Activated naive CD4-positive, alpha-beta T cell treated with anti-CD3 and anti-CD28 coated beads, Interleukin-2, amount 50 U/mL, for 72 hours (primary cell): ENCODE results near the gene ESD. TPM values are rescaled to one million over a fixed set of nuclear protein-coding genes. Genes with fewer than 3 reads are reported as not detected.
"Not testable (repeated sequence)": the region's sequence is repeated elsewhere in the genome, so short reads cannot be mapped to it uniquely, and the experiment has no call there.

Experiments used
- ATAC-seq, 2 donors: fragments of 150-1000 bp; cut with Tn5 transposase; 2 replicates each; pipeline ENCODE4 v1.10.0; 2021; ENCODE audit warnings: mild to moderate bottlenecking in 2 of 2, moderate library complexity in 2 of 2
- DNase-seq, 2 donors: peaks; one replicate each; pipeline ENCODE4 v3.0.0; 2021 to 2022; ENCODE audit warnings: low spot score in 2 of 2
- H3K27ac Mint-ChIP-seq, 2 donors: one replicate each; pipeline ENCODE4 v1.8.0; 2022; ENCODE audit warnings: mild to moderate bottlenecking in 2 of 2, mixed read lengths in 2 of 2
- H3K36me3 Mint-ChIP-seq, 2 donors: one replicate each; pipeline ENCODE4 v1.8.0; 2022; ENCODE audit warnings: mixed read lengths in 2 of 2
- H3K9me3 Mint-ChIP-seq, 2 donors: one replicate each; pipeline ENCODE4 v1.8.0; 2022; ENCODE audit warnings: mixed read lengths in 2 of 2
- total RNA-seq, 2 donors: library from RNA; stranded (reverse); gene quantifications; one replicate each; pipeline ENCODE4 v1.2.3, GENCODE V29; 2022

Gene ESD
- total RNA-seq, 2 donors from 2014 or later: 113 to 137 TPM

DNA sequence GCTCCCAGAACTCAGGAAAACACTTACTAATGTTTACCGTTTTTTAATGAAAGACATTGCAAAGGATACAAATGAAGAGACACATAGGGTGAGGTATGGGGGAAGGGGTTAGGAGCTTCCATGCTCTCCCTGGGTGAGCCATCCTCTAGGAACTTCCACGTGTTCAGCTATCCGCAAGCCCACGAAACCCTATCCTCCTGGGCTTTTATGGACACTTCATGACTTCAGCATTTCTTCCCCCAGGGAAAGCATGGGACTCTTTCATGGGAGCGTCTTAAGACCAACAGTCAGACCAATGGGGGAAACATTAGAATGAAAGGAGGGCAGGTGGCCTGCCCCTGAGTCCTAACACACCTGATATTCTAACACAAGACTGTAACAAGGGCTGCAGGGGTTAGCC, 6.6 kb upstream of the ESD start:
- no peaks in the 10 kb centered on the region for H3K9me3 Mint-ChIP-seq
- H3K27ac Mint-ChIP-seq: no peak overlapping the region
- no peaks in the 10 kb centered on the region for H3K36me3 Mint-ChIP-seq
- ATAC-seq (no peak), DNase-seq (no peak)

DNA sequence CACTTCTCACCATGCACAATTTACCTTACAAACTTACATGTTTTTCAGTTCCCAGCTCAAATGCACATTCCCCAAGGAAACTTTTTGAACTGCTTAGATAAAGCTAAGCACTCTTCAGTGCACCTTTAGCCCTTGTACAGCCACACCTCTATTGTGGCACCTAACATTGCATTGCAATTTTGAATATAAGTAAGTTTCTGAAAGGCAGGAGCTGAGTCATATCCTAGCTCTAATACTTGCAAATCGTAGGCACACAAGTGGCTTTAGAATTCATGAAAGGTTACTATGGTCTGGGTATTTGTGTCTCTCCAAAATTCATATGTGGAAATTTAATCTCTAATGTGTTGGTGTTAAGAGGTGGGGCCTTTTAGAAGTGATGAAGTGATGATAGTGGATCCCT, 4.9 kb upstream of the ESD start:
- ATAC-seq: no peak
- no peak overlapping the region for H3K27ac Mint-ChIP-seq

DNA sequence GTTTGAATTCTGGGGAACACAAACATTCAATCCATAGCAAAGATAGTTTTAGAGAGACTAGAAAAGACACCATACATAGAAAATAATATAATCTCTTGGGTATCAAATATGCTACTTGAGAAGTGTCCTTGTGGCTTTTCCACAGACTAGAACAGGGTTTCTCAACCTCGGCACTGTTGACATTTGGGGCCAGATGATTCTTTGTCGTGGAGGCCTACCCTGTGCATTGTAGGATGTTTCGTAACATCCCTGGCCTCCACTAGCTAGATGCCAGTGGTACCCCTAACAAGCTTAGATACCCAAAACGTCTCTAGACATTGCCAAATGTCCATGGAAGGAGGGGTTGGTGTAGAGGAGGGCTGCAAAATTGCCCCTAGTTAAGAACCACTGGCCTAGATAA, 2.2 kb upstream of the ESD start:
- DNase-seq (no peak), ATAC-seq (no peak)
- Mint-ChIP-seq H3K36me3 (peaks cover 14 to 20% of the 10 kb centered on the region in 2 donors), H3K9me3 (no peaks in the 10 kb centered on the region), H3K27ac (no peak overlapping the region)

More for the DNA sequence above, 4.9 kb upstream of the ESD start:
- no peaks in the 10 kb centered on the region for H3K9me3 Mint-ChIP-seq
- DNase-seq: no peak
- H3K36me3 Mint-ChIP-seq: peaks cover 0 to under 1% of the 10 kb centered on the region in 2 donors

DNA sequence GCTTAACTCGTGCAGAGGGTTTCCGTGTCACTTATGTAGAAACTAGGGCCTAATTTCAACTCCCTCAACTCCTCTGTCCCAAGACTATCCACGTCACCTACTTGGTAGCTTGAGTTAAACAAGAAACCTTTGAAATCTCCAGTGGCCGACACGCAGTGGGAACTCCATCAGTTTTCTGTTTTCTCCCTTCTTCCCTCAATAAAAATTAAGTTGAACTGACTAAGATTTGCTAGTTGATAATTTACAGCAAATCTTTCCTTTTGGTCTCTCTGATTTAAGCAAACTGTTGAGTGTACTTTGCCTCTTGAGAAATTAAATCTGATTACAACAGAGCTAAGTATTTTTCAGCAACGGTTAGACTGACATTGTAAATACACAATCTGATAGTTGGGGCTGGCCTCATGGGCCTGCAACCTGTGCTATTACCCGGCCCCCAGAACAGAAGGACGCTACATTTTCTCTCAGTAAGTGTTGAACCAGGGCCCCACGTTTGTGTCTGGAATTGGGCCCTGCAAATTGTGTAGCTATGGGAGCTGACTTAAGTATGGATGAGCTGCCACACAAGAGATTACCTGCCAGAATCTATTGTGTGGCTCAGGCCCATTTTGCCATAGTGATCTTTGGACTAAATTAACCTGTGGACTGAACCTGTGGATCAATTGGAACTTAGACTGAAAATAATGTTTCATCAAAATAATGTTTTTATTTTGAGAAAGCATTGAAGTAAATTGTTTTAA, 708 bp upstream of the ESD start:
- no peak for ATAC-seq
- H3K9me3 Mint-ChIP-seq: no peaks in the 10 kb centered on the region

DNA sequence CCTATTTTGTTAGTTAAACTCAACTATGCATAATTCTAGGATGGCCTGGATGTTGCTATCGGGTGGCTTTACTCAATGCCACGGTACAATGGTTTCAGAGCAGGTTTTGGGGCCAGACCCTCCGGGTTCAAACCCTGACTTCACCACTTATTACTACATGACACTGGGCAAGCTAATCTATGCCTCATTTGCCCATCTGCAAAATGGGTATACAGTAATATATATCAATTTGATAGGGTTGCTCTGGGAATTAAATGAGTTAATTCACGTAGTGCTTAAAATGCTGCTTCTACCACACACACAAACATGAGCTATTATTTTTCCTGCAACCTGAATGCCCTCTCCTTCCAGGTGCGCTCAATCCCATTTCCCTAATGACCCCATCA, 839 bp downstream of the ESD start:
- no peaks in the 10 kb centered on the region for H3K9me3 Mint-ChIP-seq
- peak overlapping the region; percentile 95 to 99 for H3K27ac Mint-ChIP-seq
- H3K36me3 Mint-ChIP-seq: peaks cover 14 to 20% of the 10 kb centered on the region in 2 donors
- DNase-seq: no peak
- no peak for ATAC-seq

More for the DNA sequence above, 708 bp upstream of the ESD start:
- Mint-ChIP-seq H3K27ac (peak overlapping the region; percentile 95 to 99), H3K36me3 (peaks cover 14 to 20% of the 10 kb centered on the region in 2 donors)
- no peak for DNase-seq

DNA sequence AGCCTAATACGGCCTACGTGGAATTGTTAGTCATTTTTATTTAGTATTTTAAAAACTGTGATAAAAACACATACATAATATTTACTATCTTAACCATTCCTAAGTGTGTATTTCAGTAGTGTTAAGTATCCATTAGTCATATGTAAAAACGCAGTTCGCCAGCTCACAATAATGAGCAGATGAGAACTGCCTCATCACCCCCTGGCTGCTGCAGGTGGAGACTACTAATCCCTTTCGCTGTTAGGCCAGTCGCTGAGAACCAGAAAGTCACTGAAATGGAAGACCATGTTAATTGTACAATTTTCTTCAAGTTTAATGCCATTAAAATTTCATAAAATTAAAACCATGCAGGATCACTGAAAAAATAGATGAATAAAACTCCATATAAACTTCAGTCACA, 1.6 kb downstream of the ESD start:
- no peak for ATAC-seq
- no peaks in the 10 kb centered on the region for H3K9me3 Mint-ChIP-seq
- H3K27ac Mint-ChIP-seq: no peak overlapping the region
- no peak for DNase-seq
- H3K36me3 Mint-ChIP-seq: peaks cover 21 to 28% of the 10 kb centered on the region in 2 donors

DNA sequence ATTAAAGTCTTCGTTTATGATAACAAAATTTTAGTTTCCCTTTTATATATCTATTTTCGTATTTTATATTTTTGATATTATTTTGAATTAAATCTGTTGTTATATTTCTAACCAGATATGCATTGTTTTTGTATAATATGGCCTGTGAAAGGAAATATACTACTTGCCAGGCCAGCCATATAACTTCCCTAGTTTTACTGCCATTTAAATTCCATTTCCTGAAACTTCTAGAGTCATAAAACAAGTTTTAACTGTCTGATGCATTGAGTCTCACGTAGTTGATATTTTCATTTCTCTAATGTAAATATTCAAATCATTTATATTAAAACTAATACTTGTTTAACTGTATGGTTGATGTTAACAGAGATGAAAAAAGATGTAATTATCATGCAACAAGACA, 13.5 kb downstream of the ESD start:
- ATAC-seq (no peak), DNase-seq (no peak)
- H3K9me3 Mint-ChIP-seq: no peaks in the 10 kb centered on the region

DNA sequence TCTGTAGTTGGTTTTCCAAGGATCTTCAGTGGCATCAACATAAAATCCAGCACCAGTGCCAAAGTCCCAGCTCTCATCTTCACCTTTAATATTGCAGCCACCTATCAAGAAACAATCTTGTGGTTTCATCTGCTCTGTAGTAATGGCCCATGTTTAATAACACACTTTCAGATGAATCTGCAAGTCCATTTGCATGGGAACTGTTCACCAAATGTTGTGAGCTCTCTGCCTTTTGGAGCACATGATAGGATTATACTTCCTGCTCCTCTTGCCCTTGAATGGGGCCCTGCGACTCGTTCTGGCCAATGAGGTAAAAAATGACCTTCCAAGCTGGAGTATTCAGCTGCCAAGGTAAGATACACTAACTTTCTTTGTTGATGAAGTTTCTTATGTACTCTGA, 14.3 kb downstream of the ESD start:
- ATAC-seq: no peak
- Mint-ChIP-seq H3K27ac (no peak overlapping the region), H3K36me3 (peaks cover 9 to 35% of the 10 kb centered on the region in 2 donors), H3K9me3 (no peaks in the 10 kb centered on the region)
- DNase-seq: no peak

More for the DNA sequence above, 13.5 kb downstream of the ESD start:
- Mint-ChIP-seq H3K36me3 (peaks cover under 1 to 35% of the 10 kb centered on the region in 2 donors), H3K27ac (no peak overlapping the region)

DNA sequence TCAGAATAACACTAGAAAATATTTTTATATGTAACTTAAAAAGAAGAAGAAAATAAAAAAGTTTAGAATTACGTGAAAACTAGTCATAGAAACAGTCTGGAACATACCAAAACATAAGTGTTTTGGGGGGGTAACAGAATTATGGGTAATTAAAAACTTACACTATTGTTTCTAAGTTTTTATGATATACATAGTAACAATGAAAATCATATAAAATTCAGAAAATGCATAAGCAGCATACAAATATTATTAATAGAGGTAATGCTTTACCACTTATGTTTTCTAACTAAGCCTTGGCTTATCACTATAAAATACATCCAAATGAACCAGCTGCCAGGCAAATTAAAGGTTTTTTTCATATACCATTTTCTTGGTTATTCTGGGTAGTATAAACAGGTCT, 14.9 kb downstream of the ESD start:
- no peak for DNase-seq
- Mint-ChIP-seq H3K9me3 (no peaks in the 10 kb centered on the region), H3K36me3 (peaks cover 9 to 36% of the 10 kb centered on the region in 2 donors), H3K27ac (no peak overlapping the region)
- ATAC-seq: no peak

DNA sequence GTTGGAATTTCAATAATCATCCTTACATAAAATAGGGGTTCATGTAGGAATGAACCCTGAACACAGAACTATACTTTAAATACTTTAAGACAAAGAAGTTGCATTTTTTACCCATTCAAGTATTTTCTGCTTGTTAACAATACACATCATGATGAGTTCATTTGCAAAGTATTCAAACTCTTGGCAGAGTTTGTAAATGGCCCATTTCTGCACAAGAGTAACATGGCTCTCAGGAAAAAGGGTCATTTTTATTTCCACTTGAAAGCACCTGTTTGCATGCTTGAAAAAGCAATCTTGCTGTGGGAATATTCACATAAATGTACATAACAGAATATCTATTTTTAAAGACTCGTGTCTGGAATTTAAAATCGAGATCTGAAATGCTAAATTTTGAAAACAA, 18.1 kb downstream of the ESD start:
- DNase-seq (no peak), ATAC-seq (no peak)
- Mint-ChIP-seq H3K36me3 (peaks cover 21 to 47% of the 10 kb centered on the region in 2 donors), H3K27ac (no peak overlapping the region), H3K9me3 (no peaks in the 10 kb centered on the region)

DNA sequence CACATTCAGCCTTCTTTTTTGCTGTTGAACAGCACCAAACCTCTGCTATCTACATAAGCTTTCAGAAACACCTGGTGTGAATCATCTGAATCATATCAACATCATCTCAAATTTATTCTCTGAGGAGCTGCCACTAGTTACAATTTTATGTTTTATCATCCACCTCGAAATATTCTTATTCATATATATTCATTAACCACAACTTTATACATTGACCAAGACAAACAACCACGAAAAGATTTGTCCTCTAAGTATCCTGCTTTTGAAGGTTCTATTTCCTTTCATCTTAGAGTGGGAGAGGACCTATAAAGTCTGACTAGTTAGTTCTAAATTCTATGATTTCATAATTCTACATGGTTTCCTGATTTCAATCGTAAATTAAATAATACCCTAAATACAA, 18.9 kb downstream of the ESD start:
- ATAC-seq (no peak), DNase-seq (no peak)
- Mint-ChIP-seq H3K27ac (no peak overlapping the region), H3K9me3 (no peaks in the 10 kb centered on the region), H3K36me3 (peaks cover 28 to 54% of the 10 kb centered on the region in 2 donors)

DNA sequence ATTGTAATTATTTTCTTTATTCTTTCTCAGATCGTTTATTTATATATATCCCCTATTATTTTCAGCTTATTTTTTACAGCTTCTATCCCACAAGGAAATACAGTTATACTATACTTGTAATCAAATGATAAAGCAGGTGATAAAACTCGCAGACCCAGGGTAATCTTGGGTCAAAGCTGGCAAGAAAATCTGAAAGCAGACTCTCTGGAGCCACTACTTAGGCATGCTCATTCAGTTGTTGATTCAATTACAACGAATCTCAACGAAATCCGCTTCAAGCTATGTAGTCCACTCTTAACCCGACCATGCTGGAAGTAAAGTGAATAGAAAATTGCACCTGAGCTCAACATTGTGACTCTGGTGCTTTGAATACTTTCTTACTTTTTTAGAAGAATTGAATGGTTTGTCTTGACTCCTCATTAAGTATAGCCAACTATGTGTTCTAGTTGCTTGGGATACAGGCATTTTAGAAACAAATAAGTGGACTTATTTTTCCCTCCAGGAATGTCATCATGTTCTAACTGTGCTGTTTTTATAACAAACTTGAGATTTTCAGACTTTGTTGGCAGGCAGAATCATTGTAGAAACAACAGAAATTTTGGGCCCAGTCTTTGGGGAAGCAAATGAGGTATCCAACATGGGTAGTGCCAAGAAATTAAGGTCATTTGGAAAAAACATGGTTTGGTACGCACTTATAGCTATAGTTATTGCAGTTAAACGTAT, 21.4 kb downstream of the ESD start:
- H3K36me3 Mint-ChIP-seq: peaks cover 42 to 66% of the 10 kb centered on the region in 2 donors
- no peak for ATAC-seq
- H3K9me3 Mint-ChIP-seq: no peaks in the 10 kb centered on the region
- peak overlapping the region in 1 of 2 donors; percentile 7 for H3K27ac Mint-ChIP-seq
- DNase-seq: no peak

DNA sequence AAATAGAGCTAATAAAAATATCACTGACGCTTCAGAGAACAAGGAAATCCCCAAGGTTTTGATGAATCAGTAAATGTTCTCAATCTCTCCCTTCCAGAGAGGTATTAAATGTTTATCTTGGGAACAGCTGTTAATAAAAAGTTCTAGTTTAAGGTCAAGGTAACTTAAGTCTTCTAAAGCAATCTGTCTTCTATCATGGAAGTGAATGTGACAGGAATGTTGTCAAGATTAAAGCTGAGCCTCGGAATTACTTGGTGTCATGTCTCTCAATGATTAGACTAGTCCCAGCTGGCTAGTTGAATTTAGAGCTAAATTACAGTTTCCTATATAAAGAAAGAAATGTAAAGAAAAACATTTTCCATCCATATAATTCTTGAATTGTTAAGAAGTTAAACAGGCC, 23.4 kb downstream of the ESD start:
- H3K27ac Mint-ChIP-seq: no peak overlapping the region
- ATAC-seq: no peak

DNA sequence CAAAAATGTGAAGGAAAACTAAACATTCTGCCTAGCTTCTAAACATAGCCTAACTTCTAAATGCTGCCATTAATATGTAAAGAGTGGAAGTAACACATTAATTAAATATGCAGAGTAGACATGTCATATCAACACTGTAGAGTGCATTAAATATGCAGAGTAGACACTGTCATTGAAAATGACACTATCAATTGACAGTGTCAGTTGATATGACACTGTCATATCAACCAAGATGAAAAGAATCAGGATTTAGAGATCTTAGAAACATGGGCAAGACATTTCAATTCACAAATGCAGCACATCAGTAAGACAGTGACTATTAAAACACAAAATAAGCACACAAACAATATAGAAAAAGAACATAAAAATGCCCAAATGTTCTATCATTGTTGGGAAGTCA, 25.3 kb downstream of the ESD start:
- DNase-seq: no peak
- no peak for ATAC-seq
- H3K27ac Mint-ChIP-seq: no peak overlapping the region
- no peaks in the 10 kb centered on the region for H3K9me3 Mint-ChIP-seq
- H3K36me3 Mint-ChIP-seq: peaks cover 33 to 56% of the 10 kb centered on the region in 2 donors

More for the DNA sequence above, 23.4 kb downstream of the ESD start:
- Mint-ChIP-seq H3K36me3 (peaks cover 42 to 65% of the 10 kb centered on the region in 2 donors), H3K9me3 (no peaks in the 10 kb centered on the region)
- DNase-seq: no peak

DNA sequence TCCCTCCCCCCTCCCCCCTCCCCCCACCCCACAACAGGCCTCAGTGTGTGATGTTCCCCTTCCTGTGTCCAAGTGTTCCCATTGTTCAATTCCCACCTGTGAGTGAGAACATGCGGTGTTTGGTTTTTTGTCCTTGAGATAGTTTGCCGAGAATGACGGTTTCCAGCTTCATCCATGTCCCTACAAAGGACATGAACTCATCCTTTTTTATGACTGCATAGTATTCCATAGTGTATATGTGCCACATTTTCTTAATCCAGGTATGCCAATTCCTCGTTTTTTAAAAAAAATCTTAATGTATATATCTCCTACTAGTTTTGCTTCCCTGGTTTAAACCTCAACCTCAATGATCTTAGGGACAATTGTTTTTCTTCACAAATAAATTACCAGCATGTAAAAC, 27.0 kb downstream of the ESD start:
- H3K27ac Mint-ChIP-seq, ATAC-seq, H3K9me3 Mint-ChIP-seq, DNase-seq: not testable (repeated sequence)
- peaks cover 23 to 41% of the 10 kb centered on the region in 2 donors for H3K36me3 Mint-ChIP-seq

DNA sequence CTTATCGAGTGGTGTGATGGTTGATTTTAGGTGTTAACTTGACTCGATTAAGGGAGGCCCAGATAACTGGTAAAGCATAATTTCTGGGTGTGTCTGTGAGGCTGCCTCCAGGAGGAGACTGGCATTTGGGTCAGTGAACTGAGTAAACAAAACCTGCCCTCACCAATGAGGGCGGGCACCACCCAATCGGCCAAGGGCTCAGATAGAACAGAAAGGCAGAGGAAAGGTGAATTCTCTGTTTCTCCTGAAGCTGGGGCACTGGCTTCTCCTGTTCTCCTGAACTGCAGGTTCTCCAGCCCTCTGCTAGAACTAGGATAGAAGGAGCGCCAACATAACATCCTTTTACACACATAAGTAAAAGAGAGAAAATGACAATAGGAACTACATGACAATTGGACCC, 35.1 kb downstream of the ESD start:
- no peaks in the 10 kb centered on the region for H3K36me3 Mint-ChIP-seq
- H3K27ac Mint-ChIP-seq: no peak overlapping the region
- ATAC-seq (no peak), DNase-seq (no peak)
- H3K9me3 Mint-ChIP-seq: no peaks in the 10 kb centered on the region

DNA sequence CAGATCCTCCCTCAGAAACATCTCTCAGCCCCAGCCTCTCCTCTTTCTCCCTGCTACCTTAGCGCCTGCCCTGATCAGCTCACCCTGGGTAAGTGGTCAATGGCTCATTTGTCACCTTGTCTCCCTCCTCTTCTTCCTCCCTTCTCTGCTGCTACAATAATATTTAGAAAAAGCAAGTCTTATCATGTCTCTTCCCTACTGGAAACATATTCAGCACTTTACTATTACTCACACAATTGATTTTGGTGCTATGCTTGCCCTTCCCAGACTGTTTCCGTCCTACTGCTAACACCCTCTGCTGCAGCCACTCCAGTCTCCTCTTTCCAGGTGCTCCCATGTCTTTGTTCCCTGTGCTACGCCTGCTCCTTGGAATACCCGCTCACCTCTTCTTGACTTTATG, 35.8 kb downstream of the ESD start:
- no peaks in the 10 kb centered on the region for H3K36me3 Mint-ChIP-seq
- H3K9me3 Mint-ChIP-seq: no peaks in the 10 kb centered on the region
- ATAC-seq (no peak), DNase-seq (no peak)
- no peak overlapping the region for H3K27ac Mint-ChIP-seq

DNA sequence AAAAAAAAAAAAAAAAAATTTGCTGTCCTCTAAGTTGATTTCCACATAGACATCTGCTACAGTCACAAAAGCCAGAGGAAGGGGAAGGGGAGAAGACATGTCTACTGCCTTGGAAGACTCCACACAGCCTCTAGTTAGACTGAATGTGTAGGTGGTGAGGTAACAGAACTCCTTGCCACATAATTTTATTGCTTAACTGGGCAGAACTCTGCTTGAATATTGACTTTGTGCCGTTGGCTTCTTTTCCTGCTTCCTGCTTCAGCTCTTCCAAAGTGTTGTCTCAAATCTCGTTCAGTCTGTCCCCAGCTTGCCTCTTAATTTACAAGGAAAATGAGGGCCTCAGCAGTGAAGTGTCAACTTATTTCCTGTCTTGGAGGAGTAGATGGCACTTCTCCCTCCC, 37.1 kb downstream of the ESD start:
- no peak for ATAC-seq
- Mint-ChIP-seq H3K27ac (peak overlapping the region; percentile 43 to 58), H3K9me3 (no peaks in the 10 kb centered on the region), H3K36me3 (no peaks in the 10 kb centered on the region)
- no peak for DNase-seq
